ENCODE measurements around the gene DACH1. TPM values are rescaled to one million over a fixed set of nuclear protein-coding genes. Genes with fewer than 3 reads are reported as not detected.

DACH1 gene
- total RNA-seq: under 0.01 TPM in 2 replicates

GRCh38 chr13:71867131-71867814 lies at the start of gene DACH1:
Gene DACH1 (minus strand): TSS chr13:71867204.

